ENCODE data around the gene DENND1C. TPM values are rescaled to one million over a fixed set of nuclear protein-coding genes. Genes with fewer than 3 reads are reported as not detected.
A peak's percentile ranks its signal among the peaks of the same experiment; 100 is the strongest.

Gene DENND1C
- total RNA-seq, 1 experiment from 2014 or later = not detected

DNA sequence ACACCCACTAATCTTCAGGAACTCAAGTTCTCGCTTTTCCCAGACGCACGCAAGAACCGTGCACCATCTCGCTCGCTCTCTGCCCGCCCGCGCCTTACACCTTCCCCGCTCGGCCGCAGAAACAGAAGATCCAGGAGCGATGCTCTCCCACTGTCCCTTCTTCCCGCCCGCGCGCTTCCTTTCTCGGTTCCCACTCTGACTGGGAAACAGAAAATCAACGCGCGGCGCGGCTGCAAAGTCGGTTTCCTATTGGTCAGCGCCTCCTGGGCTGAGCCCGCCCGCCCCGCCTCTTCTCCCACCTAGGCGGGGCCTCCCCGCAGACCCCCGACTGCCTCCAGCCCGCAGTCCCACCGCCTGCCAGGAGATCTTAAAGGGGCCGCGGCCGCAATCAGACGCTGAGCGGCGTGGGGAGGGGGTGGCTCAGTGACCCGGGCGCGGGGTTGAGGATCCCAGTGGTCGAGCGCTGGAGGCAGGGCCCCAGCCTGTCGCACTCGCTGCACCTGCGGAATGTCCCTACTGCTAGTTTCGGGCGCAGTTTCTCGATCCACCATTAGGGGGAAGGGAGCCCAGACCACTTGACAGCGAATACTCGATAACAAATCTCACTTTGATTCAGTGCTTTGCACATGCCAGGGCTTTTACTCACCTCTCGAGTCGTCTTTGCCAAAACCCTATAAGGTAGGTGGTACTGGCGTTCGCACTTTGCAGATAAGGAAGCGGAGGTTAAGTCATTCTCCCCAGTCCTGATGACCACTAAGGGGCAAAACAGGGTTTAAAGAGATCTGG lies 21.3 kb downstream of the DENND1C start:
- intact Hi-C loops (cut with micrococcal nuclease; ENCODE audit: unreplicated experiment) = no loop called here
- no peaks in the 10 kb centered on the region for H3K9me3 Mint-ChIP-seq (ENCODE audit: low read depth, unreplicated experiment)
- H3K4me3 Mint-ChIP-seq (ENCODE audit: low read depth, unreplicated experiment) = peak overlapping the region; percentile 88
- H3K27ac Mint-ChIP-seq (ENCODE audit: unreplicated experiment) = peak overlapping the region; percentile 94
- DNase-seq = peak; percentile 94
- CTCF ChIA-PET = no interaction called here
- TF ChIP-seq CTCF (IDR thresholded peaks at IDR 0.05; ENCODE audit: unreplicated experiment) = peak; percentile 60
- peaks cover 43% of the 10 kb centered on the region for H3K36me3 Mint-ChIP-seq (ENCODE audit: insufficient read depth, unreplicated experiment)
- no TSS peak for BruUV-seq (replicated peaks)
- H3K4me1 Mint-ChIP-seq (ENCODE audit: low read depth, unreplicated experiment) = peaks cover 16% of the 10 kb centered on the region
- no peaks in the 10 kb centered on the region for H3K27me3 Mint-ChIP-seq (ENCODE audit: unreplicated experiment)

GRCh38 chr19:6459262-6460098 lies 22.1 kb downstream of the DENND1C start, which contains the start of gene SLC25A23:
Gene SLC25A23, minus strand, starts transcription at chr19:6459792. Its CDS starts 164 bp downstream, at chr19:6459628.
- DNase-seq = peak; percentile 77
- no TSS peak for BruUV-seq (replicated peaks)
- Mint-ChIP-seq H3K9me3 (ENCODE audit: low read depth, unreplicated experiment) (no peaks in the 10 kb centered on the region), H3K27ac (ENCODE audit: unreplicated experiment) (peak within 1 kb of the TSS; percentile 94), H3K27me3 (ENCODE audit: unreplicated experiment) (no peaks in the 10 kb centered on the region), H3K36me3 (ENCODE audit: insufficient read depth, unreplicated experiment) (peaks cover 37% of the 10 kb centered on the region), H3K4me1 (ENCODE audit: low read depth, unreplicated experiment) (peaks cover 9% of the 10 kb centered on the region), H3K4me3 (ENCODE audit: low read depth, unreplicated experiment) (peak within 1 kb of the TSS; percentile 88)
- TF ChIP-seq CTCF (IDR thresholded peaks at IDR 0.05; ENCODE audit: unreplicated experiment) = no peak
- CTCF ChIA-PET = no interaction called here
- intact Hi-C loops (cut with micrococcal nuclease; ENCODE audit: unreplicated experiment) = no loop called here

DNA sequence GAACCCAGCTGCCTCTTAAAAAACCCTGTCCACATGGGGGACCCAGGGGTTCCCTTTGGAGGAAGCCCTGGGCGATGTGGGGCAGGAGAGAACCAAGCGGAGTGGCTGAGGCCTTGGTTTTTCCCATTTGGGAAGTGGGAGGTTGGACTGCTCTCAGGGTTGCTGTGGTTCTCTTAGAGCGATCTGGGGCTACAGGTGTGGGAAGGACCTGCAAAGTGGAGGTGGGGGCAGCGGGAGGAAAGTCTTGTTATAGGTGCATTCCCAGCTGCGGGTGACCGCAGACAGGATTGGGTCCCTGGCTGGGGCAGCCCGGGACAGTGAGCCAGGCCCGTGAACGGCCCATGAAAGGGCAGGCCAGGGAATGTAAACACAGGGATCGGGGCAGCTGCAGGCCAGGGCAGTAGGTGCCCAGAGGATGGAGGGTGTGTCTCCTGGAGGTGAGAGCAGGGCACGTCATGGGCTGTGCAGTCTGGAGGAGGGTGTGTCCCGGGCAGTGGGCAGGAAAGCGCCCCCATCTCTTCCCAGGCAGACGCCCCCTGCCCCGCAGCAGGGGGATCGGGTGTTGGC lies 22.8 kb downstream of the DENND1C start:
- peak overlapping the region; percentile 82 for H3K27ac Mint-ChIP-seq (ENCODE audit: unreplicated experiment)

More for the DNA sequence above, 22.8 kb downstream of the DENND1C start:
- Mint-ChIP-seq H3K36me3 (ENCODE audit: insufficient read depth, unreplicated experiment) (peaks cover 30% of the 10 kb centered on the region), H3K27me3 (ENCODE audit: unreplicated experiment) (no peaks in the 10 kb centered on the region), H3K9me3 (ENCODE audit: low read depth, unreplicated experiment) (no peaks in the 10 kb centered on the region), H3K4me1 (ENCODE audit: low read depth, unreplicated experiment) (peaks cover 9% of the 10 kb centered on the region), H3K4me3 (ENCODE audit: low read depth, unreplicated experiment) (peak overlapping the region; percentile 88)
- intact Hi-C loops (cut with micrococcal nuclease; ENCODE audit: unreplicated experiment) = no loop called here
- CTCF ChIA-PET = no interaction called here
- peak; percentile 24 for DNase-seq
- BruUV-seq (replicated peaks) = no TSS peak
- no peak for TF ChIP-seq CTCF (IDR thresholded peaks at IDR 0.05; ENCODE audit: unreplicated experiment)
